GM21717 (cell line): ENCODE results near the gene ITPRID2.
A peak's percentile ranks its signal among the peaks of the same experiment; 100 is the strongest.
"Not testable (repeated sequence)": the region's sequence is repeated elsewhere in the genome, so short reads cannot be mapped to it uniquely, and the experiment has no call there.

Experiments
- ATAC-seq: cut with Tn5 transposase; IDR thresholded peaks from one replicate; pipeline ENCODE4 v1.9.1; 2021; ENCODE audit warnings: mild to moderate bottlenecking, moderate library complexity; ENCODE audit not compliant: unreplicated experiment

ITPRID2 gene

GRCh38 chr2:181915102-181915501 is 23.6 kb downstream of the ITPRID2 start:
- ATAC-seq, result no peak

- no peak for ATAC-seq
Observed at GRCh38 chr2:181916726-181917718, 25.5 kb downstream of the ITPRID2 start.

- ATAC-seq, result no peak
Observed at GRCh38 chr2:181918188-181918587, 26.7 kb downstream of the ITPRID2 start.

- no peak for ATAC-seq
Observed at GRCh38 chr2:181923121-181923520, 31.6 kb downstream of the ITPRID2 start.

GRCh38 chr2:181924336-181924735 is 32.8 kb downstream of the ITPRID2 start:
- ATAC-seq, result no peak

- ATAC-seq, result no peak
Observed at GRCh38 chr2:181934694-181935093, 43.2 kb downstream of the ITPRID2 start.

- ATAC-seq, result no peak
Observed at GRCh38 chr2:181937473-181937872, 45.9 kb downstream of the ITPRID2 start.

- ATAC-seq, result no peak
Observed at GRCh38 chr2:181943411-181944124, 52.0 kb downstream of the ITPRID2 start.

GRCh38 chr2:181944164-181944913 is 52.8 kb downstream of the ITPRID2 start:
- no peak for ATAC-seq

GRCh38 chr2:181944914-181945291 is 53.4 kb downstream of the ITPRID2 start:
- no peak for ATAC-seq

GRCh38 chr2:181946444-181947127 is 55.1 kb downstream of the ITPRID2 start:
- ATAC-seq, result no peak

- ATAC-seq, result no peak
Observed at GRCh38 chr2:181947273-181947672, 55.7 kb downstream of the ITPRID2 start.

- ATAC-seq, result no peak
Observed at GRCh38 chr2:181948227-181948626, 56.7 kb downstream of the ITPRID2 start.

GRCh38 chr2:181949047-181949446 is 57.5 kb downstream of the ITPRID2 start:
- no peak for ATAC-seq

- no peak for ATAC-seq
Observed at GRCh38 chr2:181952404-181953226, 61.1 kb downstream of the ITPRID2 start.

GRCh38 chr2:181953881-181954537 is 62.5 kb downstream of the ITPRID2 start:
- ATAC-seq, result peak; percentile 87

- peak; percentile 16 for ATAC-seq
Observed at GRCh38 chr2:181954538-181954883, 63.0 kb downstream of the ITPRID2 start.

GRCh38 chr2:181955010-181955409 is 63.5 kb downstream of the ITPRID2 start:
- no peak for ATAC-seq

GRCh38 chr2:181955866-181956265 is 64.3 kb downstream of the ITPRID2 start:
- ATAC-seq, result not testable (repeated sequence)
